ENCODE measurements around the gene NBR1.

- TF ChIP-seq SP1 (IDR thresholded peaks at IDR 0.05) (no peak), FOXM1 (IDR thresholded peaks at IDR 0.05; ENCODE audit: borderline replicate concordance) (no peak), SUZ12 (IDR thresholded peaks at IDR 0.05) (no peak), TARDBP (IDR thresholded peaks at IDR 0.05) (no peak), ELF4 (IDR thresholded peaks at IDR 0.05) (no peak), ZNF384 (IDR thresholded peaks at IDR 0.05) (no peak), FOXK2 (IDR thresholded peaks at IDR 0.05) (no peak), BHLHE40 (IDR thresholded peaks at IDR 0.05; ENCODE audit: borderline replicate concordance) (no peak), L3MBTL2 (conservative IDR thresholded peaks at IDR 0.05) (no peak)
Measured at GRCh38 chr17:43134774-43135453, 36.1 kb upstream of the NBR1 start.

Measured in HEK293T (cell line).